A549 (cell line): Measurements from ENCODE around the gene ILDR1.

Experiments used
- NFE2L2 ChIP-seq: fragments of 150-350 bp; conservative IDR thresholded peaks from 2 replicates; pipeline ENCODE4 v1.6.1; 2014; ENCODE audit warnings: low read length
- TF ChIP-seq, protein P1 (sequence below): fragments of >200 bp; sonication (Bioruptor Twin); formaldehyde crosslinking; IDR thresholded peaks from 3 replicates; pipeline ENCODE4 v1.5.1; 2016

DNA sequence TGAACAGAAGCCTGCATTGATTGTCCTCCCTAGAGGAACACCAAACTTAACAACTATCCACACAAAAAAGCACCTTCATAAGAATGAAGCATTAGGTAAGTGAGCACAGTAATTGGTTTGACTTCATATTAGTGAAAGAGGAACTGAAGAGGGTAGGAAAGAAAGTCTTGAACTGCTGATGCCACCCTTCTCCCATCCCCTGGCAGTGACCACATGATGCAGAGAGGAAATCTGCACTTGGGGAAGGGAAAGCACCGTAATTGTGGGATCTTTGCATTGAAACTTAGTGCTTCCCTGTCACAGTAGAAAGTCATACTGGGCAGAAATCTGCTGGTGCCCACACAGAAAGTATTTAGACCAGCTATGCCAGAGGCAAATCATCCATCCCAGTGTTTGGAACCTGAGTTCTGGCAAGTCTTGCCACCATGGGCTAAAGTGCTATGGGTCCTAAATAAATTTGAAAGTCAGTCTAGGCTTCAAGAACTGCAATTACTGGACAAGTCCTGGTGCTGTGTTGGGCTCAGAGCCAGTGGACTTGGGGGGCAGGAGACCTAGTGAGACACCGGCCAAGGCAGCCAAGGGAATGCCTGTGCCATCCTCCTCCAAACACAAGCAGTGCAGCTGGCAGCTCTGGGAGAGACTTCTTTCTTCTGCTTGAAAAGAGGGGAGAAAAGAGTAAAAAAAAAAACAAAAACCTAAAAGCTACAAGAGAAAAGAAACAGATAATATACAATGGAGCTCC is 64.2 kb downstream of the ILDR1 start:
- TF ChIP-seq, protein P1, sequence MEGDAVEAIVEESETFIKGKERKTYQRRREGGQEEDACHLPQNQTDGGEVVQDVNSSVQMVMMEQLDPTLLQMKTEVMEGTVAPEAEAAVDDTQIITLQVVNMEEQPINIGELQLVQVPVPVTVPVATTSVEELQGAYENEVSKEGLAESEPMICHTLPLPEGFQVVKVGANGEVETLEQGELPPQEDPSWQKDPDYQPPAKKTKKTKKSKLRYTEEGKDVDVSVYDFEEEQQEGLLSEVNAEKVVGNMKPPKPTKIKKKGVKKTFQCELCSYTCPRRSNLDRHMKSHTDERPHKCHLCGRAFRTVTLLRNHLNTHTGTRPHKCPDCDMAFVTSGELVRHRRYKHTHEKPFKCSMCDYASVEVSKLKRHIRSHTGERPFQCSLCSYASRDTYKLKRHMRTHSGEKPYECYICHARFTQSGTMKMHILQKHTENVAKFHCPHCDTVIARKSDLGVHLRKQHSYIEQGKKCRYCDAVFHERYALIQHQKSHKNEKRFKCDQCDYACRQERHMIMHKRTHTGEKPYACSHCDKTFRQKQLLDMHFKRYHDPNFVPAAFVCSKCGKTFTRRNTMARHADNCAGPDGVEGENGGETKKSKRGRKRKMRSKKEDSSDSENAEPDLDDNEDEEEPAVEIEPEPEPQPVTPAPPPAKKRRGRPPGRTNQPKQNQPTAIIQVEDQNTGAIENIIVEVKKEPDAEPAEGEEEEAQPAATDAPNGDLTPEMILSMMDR, result no peak
- TF ChIP-seq NFE2L2, result no peak
